ENCODE measurements around the gene EXOG.

GRCh38 chr3:38555926-38556325 is 59.8 kb downstream of the EXOG start:
- no peak for TF ChIP-seq POLR2A (IDR thresholded peaks at IDR 0.05; ENCODE audit: low read depth)
- TF ChIP-seq, protein P1, sequence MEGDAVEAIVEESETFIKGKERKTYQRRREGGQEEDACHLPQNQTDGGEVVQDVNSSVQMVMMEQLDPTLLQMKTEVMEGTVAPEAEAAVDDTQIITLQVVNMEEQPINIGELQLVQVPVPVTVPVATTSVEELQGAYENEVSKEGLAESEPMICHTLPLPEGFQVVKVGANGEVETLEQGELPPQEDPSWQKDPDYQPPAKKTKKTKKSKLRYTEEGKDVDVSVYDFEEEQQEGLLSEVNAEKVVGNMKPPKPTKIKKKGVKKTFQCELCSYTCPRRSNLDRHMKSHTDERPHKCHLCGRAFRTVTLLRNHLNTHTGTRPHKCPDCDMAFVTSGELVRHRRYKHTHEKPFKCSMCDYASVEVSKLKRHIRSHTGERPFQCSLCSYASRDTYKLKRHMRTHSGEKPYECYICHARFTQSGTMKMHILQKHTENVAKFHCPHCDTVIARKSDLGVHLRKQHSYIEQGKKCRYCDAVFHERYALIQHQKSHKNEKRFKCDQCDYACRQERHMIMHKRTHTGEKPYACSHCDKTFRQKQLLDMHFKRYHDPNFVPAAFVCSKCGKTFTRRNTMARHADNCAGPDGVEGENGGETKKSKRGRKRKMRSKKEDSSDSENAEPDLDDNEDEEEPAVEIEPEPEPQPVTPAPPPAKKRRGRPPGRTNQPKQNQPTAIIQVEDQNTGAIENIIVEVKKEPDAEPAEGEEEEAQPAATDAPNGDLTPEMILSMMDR (IDR thresholded peaks at IDR 0.05), result no peak
- TF ChIP-seq EP300 (IDR thresholded peaks at IDR 0.05), result no peak
- no peak for TF ChIP-seq POLR2AphosphoS5 (IDR thresholded peaks at IDR 0.05)
